T-helper 17 cell (primary cell): Measurements from ENCODE around the gene AGAP1. TPM values are rescaled to one million over a fixed set of nuclear protein-coding genes. Genes with fewer than 3 reads are reported as not detected.

Source experiments
- ATAC-seq: fragments of 150-1000 bp; cut with Tn5 transposase; 2 replicates; pipeline ENCODE4 v1.10.0; 2021; ENCODE audit warnings: mild to moderate bottlenecking, moderate library complexity
- DNase-seq, 3 donors: peaks; one replicate each; pipeline versions ENCODE4 v3.0.0 to v3.0.0-alpha.2; 2020 to 2021
- H3K9me3 ChIP-seq: one replicate; pipeline ENCODE4 v1.7.0; 2013; ENCODE audit warnings: low read length, mild to moderate bottlenecking; ENCODE audit not compliant: control insufficient read depth, poor library complexity, severe bottlenecking
- H3K27ac Mint-ChIP-seq: one replicate; pipeline ENCODE4 v1.8.0; 2022; ENCODE audit warnings: mild to moderate bottlenecking, moderate library complexity, mixed read lengths
- H3K27me3 Mint-ChIP-seq: one replicate; pipeline ENCODE4 v1.8.0; 2022; ENCODE audit warnings: mixed read lengths
- H3K36me3 Mint-ChIP-seq: one replicate; pipeline ENCODE4 v1.8.0; 2022; ENCODE audit warnings: low read depth, mixed read lengths
- H3K4me1 Mint-ChIP-seq: one replicate; pipeline ENCODE4 v1.8.0; 2022; ENCODE audit warnings: mild to moderate bottlenecking, mixed read lengths
- H3K4me3 Mint-ChIP-seq: one replicate; pipeline ENCODE4 v1.8.0; 2022; ENCODE audit warnings: mild to moderate bottlenecking, moderate library complexity, mixed read lengths
- total RNA-seq, 4 donors: library from RNA in 2 of 4; stranded (reverse) in 2 of 4; gene quantifications; one replicate each; pipeline ENCODE4 v1.2.3 and lab custom pipeline; 2022 to 2026

AGAP1 gene
- total RNA-seq, 2 donors from 2014 or later: 7.6 to 16.8 TPM

DNA sequence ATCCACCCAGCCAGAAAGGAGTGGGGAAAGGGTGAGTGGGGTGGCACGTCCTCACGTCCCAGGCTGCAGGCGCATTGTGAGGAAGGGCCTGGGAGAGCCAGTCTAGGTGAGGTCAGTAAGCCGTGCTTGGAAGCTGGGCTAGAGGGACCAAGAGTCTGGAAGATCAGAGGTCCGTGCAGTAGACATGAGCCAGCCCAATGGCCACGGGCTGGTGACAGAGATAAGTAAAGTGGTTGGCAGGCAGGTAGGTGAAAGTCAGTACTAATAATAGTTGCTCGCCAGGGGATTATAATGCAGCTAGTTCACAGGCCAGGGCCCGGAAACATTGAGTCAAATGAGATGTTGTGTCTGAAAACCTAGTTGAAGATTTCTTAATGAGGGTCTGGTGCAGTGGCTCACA lies 541.1 kb downstream of the AGAP1 start:
- Mint-ChIP-seq H3K4me3 (no peak overlapping the region), H3K27ac (no peak overlapping the region), H3K4me1 (no peaks in the 10 kb centered on the region), H3K27me3 (peaks cover 6% of the 10 kb centered on the region), H3K36me3 (peaks cover 4% of the 10 kb centered on the region)
- no peak for DNase-seq
- ATAC-seq: no peak
- no peaks in the 10 kb centered on the region for H3K9me3 ChIP-seq

DNA sequence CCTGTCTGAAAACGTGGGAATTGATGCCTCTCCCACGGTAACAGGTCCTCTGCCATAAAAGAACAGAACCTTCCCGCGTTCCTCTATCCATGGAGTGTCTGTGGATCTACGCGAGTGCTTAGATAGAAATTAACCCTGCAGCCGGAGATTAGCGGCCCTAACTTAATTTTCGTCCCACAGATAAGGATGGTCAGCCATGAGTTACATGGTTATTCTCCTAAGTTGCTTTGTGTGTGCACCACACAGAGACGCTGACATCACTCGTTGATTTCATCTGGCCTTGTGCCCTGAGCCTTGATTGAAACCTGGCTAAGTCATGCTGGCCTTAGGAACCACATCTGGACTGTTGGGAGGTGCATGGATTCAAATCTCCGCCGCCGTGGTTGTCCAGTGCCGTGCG lies 542.2 kb downstream of the AGAP1 start:
- ATAC-seq: no peak
- H3K27ac Mint-ChIP-seq: no peak overlapping the region
- peaks cover 6% of the 10 kb centered on the region for H3K27me3 Mint-ChIP-seq
- H3K36me3 Mint-ChIP-seq: peaks cover 4% of the 10 kb centered on the region
- H3K4me1 Mint-ChIP-seq: no peaks in the 10 kb centered on the region
- H3K9me3 ChIP-seq: no peaks in the 10 kb centered on the region
- DNase-seq: no peak
- H3K4me3 Mint-ChIP-seq: no peak overlapping the region

DNA sequence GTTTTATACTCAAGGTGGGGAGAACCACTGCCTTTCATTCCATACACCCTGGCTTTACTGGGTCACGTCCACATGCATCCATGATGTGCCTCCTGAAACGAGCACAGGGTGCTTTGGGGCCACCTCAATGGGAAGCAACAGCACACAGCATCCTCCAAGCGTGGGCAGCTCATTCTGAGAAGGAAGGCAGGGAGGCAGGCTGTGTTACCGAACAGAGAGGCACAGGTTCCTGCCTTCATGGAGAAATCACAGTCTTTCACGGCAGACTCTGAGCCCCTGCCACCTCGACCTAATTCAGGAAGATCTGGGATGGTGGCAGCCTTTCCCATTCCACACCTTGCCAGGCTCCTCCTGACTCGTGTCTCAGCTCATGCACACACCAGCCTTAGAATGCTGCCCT lies 544.3 kb downstream of the AGAP1 start:
- H3K4me1 Mint-ChIP-seq: no peaks in the 10 kb centered on the region
- H3K4me3 Mint-ChIP-seq: no peak overlapping the region
- H3K27ac Mint-ChIP-seq: no peak overlapping the region
- ATAC-seq (no peak), DNase-seq (no peak)
- peaks cover 6% of the 10 kb centered on the region for H3K27me3 Mint-ChIP-seq
- peaks cover 2% of the 10 kb centered on the region for H3K36me3 Mint-ChIP-seq
- no peaks in the 10 kb centered on the region for H3K9me3 ChIP-seq

DNA sequence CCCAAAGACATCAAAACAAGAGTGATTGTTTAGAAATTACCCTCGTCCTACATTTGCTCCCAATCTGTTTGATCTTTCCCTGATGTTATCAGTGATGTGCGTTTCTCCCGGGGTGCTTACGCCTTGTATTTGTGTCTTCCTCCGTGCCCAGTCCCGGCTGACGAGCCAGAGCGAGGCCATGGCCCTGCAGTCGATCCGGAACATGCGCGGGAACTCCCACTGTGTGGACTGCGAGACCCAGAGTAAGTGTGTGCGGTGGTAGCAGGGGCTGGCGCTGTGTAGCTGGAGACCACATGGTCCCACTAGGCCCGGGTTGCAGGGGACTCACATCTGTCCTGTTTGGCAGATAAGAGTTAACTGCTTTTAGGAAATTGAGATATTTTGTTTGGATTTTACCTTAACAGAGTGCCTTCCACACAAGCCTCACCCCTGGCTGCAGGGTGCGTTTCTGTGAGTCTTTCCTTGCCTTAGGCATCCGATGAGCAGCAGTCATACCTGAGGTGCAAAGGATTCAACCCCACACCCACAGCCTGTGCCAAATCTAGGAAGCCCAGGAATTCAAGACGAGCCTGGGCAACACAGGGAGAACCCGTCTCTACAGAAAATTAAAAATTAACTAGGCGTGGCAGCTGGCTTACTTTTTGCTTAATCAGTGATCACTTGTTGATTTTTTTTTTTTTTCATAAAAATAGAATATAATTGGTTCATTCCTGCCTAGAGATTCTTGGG lies 546.9 kb downstream of the AGAP1 start:
- Mint-ChIP-seq H3K27me3 (peaks cover 6% of the 10 kb centered on the region), H3K4me1 (peaks cover 3% of the 10 kb centered on the region), H3K4me3 (no peak overlapping the region), H3K27ac (no peak overlapping the region), H3K36me3 (peaks cover 6% of the 10 kb centered on the region)
- H3K9me3 ChIP-seq: no peaks in the 10 kb centered on the region
- ATAC-seq (no peak), DNase-seq (no peak)

DNA sequence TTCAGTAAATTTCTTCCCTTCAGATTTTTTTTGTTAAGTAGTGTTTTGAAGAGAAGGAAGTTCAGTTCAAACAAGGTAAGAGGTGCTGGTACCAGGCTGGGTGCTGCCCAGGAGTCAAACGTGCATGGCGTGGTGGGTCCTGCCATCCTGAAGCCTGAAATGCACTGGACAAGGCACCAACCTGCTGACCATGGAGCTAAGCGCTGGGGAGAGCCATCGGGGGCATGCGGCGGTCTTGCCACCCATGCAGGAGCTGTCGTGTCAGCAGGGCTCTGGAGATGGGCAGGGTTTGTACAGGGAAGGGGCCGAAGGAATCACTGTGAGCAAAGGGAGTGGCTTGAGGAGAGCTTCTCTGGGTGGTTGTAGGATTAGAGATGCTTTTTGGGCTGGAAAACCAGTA lies 547.8 kb downstream of the AGAP1 start:
- no peaks in the 10 kb centered on the region for H3K9me3 ChIP-seq
- DNase-seq: no peak
- peaks cover 6% of the 10 kb centered on the region for H3K36me3 Mint-ChIP-seq
- H3K27me3 Mint-ChIP-seq: peaks cover 6% of the 10 kb centered on the region
- H3K4me3 Mint-ChIP-seq: no peak overlapping the region
- ATAC-seq: no peak
- H3K27ac Mint-ChIP-seq: no peak overlapping the region
- H3K4me1 Mint-ChIP-seq: peaks cover 3% of the 10 kb centered on the region

DNA sequence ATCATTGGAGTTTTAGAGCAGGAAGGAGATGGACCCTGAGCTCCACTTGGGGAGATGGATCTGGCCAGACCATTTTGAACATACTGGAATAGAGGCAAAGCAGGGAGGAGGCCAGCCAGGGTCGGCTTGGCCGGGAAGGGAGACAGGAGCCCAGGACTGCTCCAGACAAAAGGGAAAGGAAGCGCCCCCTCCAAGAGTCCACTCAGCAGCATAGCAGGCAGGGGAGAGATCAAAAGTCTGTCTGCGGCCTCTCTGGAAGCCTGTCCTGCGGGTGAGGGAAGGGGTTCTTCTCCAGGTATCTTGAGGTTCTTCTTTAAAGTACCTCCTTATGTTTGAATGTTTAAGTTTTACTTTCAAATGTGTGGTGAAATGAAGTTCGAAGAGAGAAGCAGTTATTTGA lies 548.2 kb downstream of the AGAP1 start:
- Mint-ChIP-seq H3K4me3 (no peak overlapping the region), H3K4me1 (peaks cover 3% of the 10 kb centered on the region), H3K27me3 (peaks cover 6% of the 10 kb centered on the region), H3K36me3 (peaks cover 6% of the 10 kb centered on the region), H3K27ac (no peak overlapping the region)
- DNase-seq: no peak
- no peak for ATAC-seq
- H3K9me3 ChIP-seq: no peaks in the 10 kb centered on the region

DNA sequence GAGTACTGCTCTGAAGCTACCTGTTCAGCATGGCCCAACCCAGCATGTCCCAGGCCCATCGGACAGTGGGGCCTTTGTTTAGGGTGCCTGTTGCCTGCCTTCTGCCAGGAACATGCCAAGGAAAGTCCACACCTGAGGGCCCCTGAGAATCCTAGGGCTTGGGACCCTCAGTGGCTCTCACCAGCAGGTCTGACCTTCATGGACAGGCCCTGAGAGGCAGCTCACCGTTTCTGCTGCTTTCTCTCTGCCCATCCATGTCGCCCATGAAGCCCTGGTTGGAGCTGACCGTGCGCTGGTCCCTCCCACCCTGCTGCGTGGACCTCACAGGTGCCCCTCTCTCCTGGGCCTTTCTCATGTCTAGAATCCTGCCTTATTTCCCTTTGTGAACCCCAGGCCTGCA lies 550.3 kb downstream of the AGAP1 start:
- no peak overlapping the region for H3K4me3 Mint-ChIP-seq
- DNase-seq (no peak), ATAC-seq (no peak)
- no peak overlapping the region for H3K27ac Mint-ChIP-seq
- H3K4me1 Mint-ChIP-seq: peaks cover 3% of the 10 kb centered on the region
- H3K27me3 Mint-ChIP-seq: peaks cover 6% of the 10 kb centered on the region
- no peaks in the 10 kb centered on the region for H3K9me3 ChIP-seq
- peaks cover 6% of the 10 kb centered on the region for H3K36me3 Mint-ChIP-seq

DNA sequence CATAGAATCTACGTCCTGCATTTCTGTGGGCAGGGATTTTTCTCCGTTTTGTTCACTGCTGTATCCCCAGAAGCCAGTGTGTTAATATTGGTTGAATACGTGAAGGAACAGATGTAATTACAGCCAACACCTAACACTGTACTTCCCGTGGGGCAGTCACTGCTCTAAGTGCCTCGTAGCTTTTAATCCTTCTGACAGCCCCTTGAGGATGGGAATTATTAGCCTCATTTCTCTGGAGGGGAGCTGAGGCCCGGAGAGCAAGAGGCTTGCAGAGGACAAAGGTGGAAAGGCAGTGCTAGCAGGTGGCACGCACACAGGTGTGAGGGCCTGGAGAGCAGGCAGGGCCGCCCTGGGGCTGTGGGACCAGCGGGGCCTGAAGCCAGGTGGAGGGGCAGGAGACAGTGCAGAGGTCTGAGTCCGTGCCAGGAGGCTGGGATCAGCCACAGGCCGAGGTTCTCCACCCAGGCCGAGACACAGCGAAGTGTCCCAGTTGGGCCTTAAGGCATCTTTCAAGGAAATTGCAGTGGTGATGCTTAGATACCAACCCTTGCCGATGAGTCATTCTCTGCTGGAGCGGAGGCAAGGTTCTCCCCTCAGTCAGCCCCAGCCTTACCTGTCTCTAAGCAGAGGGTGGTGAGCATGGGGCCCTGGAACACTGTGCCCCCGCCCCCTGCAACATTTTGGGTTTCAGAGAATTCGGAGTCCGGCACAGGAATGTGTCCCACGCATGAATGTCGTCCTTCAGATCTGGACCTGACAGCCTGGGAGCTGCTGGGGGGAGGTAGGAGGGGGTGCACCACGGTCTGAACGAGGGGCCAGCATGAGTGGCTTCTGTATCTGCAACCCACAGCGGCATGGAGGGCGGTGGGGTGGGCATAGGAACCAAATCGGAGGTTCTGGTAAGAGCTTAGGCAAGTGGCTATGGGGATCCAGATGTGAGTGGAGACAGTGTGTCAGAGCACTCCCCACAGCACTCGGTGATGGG lies 551.7 kb downstream of the AGAP1 start:
- Mint-ChIP-seq H3K36me3 (peaks cover 6% of the 10 kb centered on the region), H3K4me1 (peaks cover 11% of the 10 kb centered on the region), H3K27me3 (peaks cover 6% of the 10 kb centered on the region), H3K4me3 (no peak overlapping the region), H3K27ac (no peak overlapping the region)
- no peak for ATAC-seq
- no peak for DNase-seq
- no peaks in the 10 kb centered on the region for H3K9me3 ChIP-seq

DNA sequence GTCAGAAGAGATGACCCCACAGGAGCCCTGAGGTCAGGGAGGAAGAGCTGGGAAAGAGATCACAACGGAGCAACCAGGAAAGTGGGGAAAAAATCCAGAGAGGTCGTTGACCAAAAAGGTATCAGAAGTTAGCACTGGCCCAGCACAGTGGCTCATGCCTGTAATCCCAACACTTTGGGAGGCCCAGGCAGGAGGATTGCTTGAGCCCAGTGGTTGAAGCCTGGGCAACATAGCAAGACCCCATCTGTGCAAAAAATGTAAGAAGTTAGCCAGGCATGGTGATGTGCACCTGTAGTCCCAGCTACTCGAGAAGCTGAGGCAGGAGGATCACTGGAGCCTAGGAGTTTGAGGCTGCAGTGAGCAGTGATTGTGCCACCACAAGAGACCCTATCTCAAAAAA lies 552.9 kb downstream of the AGAP1 start:
- no peak for ATAC-seq
- no peak for DNase-seq
- Mint-ChIP-seq H3K4me3 (no peak overlapping the region), H3K27ac (no peak overlapping the region), H3K27me3 (peaks cover 6% of the 10 kb centered on the region), H3K4me1 (peaks cover 11% of the 10 kb centered on the region), H3K36me3 (peaks cover 6% of the 10 kb centered on the region)
- no peaks in the 10 kb centered on the region for H3K9me3 ChIP-seq

DNA sequence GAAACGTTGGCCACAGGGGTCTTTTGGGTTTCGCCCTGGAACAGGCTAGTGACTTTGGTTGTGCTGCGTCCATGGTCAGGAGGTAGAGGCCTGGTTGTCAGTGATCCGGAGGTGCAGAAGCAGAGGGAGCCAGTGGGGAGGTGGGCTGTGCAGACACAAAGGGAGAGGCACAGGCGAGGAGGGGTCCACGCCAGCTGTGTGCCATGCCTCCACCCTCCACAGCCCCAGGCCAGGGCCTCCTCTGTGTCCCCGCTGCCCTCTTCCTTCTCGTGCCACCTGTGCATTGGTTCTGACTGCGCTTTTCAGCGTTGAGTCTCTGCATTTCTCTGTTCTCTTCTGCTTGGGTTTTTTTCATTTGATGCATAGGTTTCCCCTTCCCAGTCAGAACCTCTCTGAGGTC lies 553.3 kb downstream of the AGAP1 start:
- Mint-ChIP-seq H3K27ac (no peak overlapping the region), H3K27me3 (peaks cover 6% of the 10 kb centered on the region), H3K4me1 (peaks cover 11% of the 10 kb centered on the region), H3K36me3 (peaks cover 4% of the 10 kb centered on the region), H3K4me3 (no peak overlapping the region)
- H3K9me3 ChIP-seq: no peaks in the 10 kb centered on the region
- DNase-seq (no peak), ATAC-seq (no peak)

DNA sequence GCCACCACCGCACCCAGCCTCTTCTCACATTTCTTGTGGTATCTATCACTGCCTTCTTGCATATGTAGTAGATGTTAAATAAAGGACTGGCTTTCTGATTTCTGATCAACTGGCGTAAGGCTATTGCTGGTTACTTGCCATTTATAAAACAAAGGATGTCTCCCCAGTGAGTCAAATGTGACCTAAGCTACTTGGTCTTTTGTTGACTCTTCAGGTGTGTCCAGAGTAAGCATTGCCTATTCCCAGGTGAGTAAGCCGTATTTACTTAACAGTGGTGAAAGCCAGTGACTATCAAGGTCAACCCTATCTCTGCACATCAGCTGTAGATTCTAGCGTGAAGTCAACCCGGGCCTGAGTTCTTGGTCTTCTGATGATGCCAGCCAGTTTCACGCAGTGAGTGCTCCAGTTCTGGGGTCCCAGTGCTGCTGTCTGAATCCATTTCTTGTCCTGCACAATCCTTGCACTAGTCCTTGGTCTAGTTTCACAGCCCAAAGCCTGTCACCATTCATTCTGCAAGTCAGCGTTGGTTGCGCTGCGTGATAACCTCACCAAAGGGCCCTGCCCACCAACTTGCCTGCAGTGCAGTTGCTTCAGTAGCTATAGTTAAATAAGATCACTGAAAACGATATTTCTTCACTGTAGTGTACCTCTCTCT lies 554.2 kb downstream of the AGAP1 start:
- no peak for DNase-seq
- no peak for ATAC-seq
- H3K27ac Mint-ChIP-seq: no peak overlapping the region
- peaks cover 6% of the 10 kb centered on the region for H3K27me3 Mint-ChIP-seq
- H3K4me1 Mint-ChIP-seq: peaks cover 11% of the 10 kb centered on the region
- H3K9me3 ChIP-seq: no peaks in the 10 kb centered on the region
- H3K4me3 Mint-ChIP-seq: no peak overlapping the region
- peaks cover 4% of the 10 kb centered on the region for H3K36me3 Mint-ChIP-seq

DNA sequence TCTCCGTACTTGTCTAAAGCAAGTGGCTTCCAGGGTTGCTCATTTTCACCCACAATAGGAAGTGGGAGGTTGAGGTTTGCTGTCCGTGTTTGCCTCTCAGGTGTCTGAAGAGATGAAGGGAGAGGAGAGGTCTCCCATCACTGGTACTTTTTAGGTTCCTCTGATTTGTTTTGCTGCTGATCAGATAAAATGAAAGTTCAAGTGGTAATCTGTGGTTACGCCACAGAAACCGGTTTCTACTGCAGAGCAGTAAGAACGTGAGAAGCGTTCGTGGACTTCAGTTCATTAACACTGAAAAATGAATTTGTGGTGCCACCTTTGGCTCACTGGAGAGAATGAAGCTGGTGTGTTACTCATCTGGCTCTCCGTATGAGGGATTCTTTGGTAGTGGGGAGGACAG lies 556.1 kb downstream of the AGAP1 start:
- no peak overlapping the region for H3K4me3 Mint-ChIP-seq
- H3K36me3 Mint-ChIP-seq: peaks cover 4% of the 10 kb centered on the region
- no peak for DNase-seq
- H3K27me3 Mint-ChIP-seq: peaks cover 11% of the 10 kb centered on the region
- peaks cover 7% of the 10 kb centered on the region for H3K4me1 Mint-ChIP-seq
- no peak overlapping the region for H3K27ac Mint-ChIP-seq
- no peaks in the 10 kb centered on the region for H3K9me3 ChIP-seq
- peak; percentile 82 for ATAC-seq

DNA sequence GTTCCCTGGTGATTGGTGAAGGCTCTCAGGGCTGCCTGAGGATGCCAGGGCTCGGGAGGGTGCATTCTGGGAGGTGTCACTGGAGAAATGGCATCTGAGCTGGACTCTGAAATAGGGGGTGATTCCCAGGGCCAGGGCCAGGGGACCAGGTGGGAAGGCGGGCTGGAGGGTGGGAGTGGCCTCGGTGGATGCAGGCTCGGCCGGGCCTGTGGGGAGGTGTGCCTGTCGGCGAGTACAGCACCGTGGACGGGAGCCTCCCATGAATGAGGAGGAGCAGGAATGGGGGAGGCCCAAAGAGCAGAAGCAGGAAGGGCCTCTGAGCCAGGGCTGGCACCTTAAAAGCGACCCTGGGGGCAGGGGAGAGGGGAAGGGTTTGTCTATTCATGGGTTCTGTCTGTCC lies 557.5 kb downstream of the AGAP1 start:
- no peaks in the 10 kb centered on the region for H3K9me3 ChIP-seq
- Mint-ChIP-seq H3K27ac (no peak overlapping the region), H3K36me3 (no peaks in the 10 kb centered on the region), H3K27me3 (peaks cover 22% of the 10 kb centered on the region), H3K4me3 (no peak overlapping the region), H3K4me1 (peaks cover 7% of the 10 kb centered on the region)
- ATAC-seq (no peak), DNase-seq (no peak)
